ENCODE measurements around the gene DMRTC2.

Gene DMRTC2

DNA sequence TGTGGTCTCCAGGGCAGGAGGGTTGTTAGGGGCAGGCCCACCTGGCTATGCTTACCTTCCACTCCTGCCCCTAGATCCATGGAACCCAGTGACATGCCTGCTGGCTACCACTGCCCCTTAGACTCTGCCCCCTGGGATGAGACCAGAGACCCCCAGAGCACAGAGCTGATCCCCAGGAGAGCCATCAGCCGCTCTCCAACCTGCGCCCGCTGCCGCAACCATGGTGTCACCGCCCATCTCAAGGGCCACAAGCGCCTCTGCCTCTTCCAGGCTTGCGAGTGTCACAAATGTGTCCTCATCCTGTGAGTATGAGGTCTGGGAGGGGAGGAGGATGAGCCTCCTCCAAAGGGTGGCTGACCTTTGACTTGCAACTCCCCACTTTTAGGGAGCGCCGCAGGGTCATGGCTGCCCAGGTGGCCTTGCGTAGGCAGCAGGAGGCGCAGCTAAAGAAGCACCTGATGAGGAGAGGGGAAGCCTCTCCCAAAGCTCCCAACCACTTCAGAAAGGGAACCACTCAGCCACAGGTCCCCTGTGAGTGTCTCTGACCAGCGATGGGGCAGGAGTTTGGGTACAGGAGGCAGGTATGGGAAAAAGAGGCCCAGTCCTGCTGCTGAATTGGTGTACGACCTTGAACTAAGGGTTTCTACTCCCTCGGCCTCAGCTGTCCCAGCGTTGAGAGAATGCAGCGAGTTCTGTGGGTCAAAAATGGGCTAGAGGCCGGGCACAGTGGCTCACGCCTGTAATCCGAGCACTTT, 2.7 kb downstream of the DMRTC2 start:
- no peak for DNase-seq

DNA sequence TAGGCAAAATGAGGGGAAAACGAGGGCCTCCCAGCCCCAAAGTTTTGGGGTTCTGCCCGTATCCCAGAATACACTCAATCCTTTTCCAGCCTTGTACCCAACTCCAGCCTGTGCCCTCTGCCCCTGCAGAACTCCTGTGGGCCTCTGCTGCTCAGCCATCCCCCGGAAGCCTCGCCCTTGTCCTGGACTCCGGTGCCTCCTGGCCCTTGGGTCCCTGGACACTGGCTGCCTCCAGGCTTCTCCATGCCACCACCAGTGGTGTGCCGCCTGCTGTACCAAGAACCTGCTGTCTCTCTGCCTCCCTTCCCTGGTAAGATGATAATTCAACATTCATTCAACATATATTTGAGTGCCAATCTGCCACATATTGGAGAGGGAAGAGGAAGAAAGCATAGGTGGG, 3.8 kb downstream of the DMRTC2 start:
- DNase-seq: no peak

DNA sequence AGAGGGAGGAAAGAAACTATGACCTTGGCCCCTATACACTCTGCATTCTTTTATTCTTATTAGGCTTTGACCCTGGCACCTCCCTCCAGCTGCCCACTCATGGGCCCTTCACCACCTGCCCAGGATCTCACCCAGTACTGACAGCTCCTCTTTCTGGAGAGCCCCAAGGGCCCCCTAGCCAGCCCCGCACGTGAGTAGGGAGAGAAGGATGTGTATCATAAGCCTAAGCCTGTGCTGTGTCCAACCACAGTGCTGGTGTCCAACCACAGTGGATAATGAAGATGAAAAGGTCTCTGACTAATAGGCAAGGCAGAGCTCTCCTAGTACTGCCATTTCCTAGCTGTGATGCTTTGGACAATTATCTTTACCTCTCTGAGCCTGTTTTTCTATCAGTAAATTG, 4.2 kb downstream of the DMRTC2 start:
- DNase-seq: no peak

DNA sequence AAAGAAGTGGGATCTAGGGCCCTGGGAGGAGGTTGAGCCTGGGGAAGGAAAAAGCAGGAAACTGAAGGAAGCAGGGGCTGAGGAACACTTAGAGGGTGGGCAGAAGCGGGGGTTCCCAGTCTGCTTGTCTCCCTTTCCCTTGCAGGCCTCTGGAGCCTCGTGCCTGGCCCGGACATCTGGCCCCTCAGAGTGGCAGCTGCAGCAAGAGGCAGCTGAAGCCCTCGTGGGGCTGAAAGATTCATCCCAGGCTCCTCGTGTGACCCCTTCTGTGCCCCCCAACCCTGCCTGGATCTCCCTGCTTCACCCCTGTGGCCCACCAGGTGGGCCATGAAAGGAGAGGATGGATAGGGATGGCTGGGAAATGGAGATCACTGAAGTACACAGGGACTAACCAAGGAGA, 5.5 kb downstream of the DMRTC2 start:
- no peak for DNase-seq

DNA sequence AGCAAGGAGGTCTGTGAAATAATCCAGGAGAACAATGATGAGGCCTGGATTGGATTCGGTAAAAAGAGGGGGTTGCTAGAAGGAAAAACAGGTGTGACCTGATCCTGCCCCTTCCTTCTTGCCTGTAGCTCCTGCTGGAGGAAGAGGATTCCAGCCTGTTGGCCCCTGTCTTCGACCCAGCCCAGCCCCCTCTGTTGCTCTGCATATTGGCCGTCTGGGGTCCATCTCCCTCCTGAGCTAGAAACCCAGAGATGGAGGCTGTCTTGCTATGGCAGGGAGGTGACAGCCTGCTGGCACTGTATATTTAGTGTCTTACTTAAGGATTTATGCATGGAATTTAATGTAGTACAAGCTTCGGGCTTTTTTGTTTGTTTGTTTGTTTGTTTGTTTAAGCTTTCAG, 6.6 kb downstream of the DMRTC2 start:
- no peak for DNase-seq

DNA sequence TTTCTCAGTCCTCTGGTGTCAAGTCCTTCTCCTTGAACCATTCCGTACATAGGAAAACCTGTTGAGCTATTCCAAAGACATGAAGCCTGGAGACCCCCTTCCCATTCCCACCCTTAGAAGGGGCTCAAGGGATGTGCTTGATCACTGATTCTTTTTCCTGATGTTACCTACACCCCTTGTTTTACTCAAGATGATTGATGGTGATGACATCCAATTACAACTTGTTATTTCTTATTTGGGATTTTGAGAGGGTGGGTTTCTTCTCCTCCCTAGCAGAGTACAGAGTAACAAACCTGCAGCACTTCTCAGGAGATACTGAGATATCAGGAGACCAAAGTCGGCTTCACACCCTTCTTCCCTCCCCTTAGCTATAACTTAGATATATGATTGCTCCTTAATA, 8.5 kb downstream of the DMRTC2 start:
- DNase-seq: no peak

DNA sequence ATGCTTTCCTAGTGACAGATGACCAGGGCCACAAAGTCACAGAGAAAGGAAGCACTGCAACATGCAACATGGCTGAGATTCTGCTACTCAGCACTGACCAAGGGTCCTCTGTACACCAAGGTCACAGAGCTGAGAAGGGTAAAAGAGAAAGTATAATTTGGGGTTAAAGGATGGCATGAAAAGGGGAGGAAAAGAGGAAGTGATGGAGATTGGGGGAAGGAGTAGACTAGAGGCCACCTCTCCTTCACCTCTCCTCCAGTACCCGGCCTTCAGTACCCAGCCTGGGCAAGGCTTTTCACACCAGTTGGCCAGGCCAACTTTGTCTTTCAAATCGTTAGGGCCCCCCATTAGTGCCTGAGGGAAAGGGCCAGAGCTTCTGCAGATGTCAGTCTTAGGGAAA, 8.9 kb downstream of the DMRTC2 start:
- DNase-seq: no peak

DNA sequence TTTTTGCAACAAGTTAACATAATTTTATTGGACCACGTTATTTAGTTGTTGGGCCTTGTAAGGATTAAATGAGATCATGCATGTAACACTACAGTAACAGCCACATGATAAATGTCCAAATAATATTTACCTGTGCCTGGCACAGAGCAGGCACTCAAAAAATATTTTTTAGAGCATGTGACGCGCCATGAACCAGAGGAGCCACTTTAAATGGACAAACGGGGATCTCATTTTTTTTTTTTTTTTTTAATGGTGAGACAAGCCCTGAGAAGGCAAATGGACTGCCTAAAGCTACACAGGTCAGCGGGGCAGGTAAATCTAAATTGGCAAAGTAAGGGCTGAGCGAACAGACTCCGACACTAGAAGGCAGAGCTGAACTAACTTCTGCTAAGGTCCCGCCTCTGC, 14.4 kb downstream of the DMRTC2 start:
- DNase-seq: no peak

DNA sequence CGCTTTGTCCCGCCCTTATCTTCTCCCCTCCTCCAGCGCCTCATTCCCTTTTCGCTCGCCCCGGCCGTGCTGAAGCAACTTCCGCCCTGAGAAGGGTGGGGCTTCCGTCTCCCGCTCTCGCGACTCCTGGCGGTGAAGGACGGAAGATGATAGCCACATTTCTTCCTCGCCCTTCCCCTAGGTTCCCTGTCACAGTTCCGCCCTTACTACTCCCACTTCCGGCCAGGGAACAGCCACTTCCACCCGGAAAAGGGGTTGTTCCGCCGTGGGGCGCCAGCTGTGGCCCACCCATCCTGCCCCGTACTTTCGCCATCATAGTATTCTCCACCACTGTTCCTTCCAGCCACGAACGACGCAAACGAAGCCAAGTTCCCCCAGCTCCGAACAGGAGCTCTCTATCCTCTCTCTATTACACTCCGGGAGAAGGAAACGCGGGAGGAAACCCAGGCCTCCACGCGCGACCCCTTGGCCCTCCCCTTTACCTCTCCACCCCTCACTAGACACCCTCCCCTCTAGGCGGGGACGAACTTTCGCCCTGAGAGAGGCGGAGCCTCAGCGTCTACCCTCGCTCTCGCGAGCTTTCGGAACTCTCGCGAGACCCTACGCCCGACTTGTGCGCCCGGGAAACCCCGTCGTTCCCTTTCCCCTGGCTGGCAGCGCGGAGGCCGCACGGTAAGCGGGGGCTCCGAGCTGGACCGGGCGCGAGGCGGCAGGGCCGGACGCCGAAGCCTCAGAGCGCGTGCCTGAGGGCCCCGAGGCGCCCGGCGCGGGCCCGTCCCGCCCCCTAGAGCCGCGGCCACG, 15.0 kb downstream of the DMRTC2 start, which contains the start of gene RPS19:
Gene RPS19, plus strand, starts transcription at position 638 of the 801 bp plus-strand sequence. CDS start 520 bp downstream, outside the sequence.
- DNase-seq: peak; percentile 98

DNA sequence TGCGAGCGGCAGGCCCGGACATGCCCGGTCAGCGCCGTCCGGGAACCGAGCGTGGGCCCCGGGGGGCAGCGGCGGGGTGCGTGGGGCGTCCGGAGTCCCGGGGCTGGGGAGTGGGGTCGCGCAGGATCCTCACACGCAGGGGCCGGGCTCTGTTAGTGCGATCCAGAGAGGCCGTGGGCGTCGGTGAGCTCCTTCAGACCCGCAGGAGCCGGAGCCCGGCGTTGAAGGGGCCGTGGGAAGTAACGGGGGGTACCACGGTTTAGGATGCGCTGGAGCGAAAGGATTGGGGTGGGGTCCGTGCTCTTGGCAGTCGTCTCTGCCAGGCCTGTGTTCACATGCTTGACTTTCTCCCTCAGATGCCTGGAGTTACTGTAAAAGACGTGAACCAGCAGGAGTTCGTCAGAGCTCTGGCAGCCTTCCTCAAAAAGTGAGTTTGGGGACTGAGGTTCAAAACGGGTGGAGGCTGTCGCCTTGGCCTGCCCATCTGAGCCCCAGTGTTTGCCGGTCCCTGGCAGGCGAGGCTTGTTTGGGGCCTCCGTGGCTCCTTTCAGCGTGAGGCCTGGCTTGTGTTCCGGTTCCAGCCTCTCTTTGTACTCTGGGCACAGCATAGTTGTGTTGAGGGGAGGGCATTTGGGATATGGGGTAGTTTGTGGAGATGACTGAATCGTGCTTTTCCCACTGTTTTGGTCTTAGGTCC, 15.7 kb downstream of the DMRTC2 start:
- DNase-seq: no peak

DNA sequence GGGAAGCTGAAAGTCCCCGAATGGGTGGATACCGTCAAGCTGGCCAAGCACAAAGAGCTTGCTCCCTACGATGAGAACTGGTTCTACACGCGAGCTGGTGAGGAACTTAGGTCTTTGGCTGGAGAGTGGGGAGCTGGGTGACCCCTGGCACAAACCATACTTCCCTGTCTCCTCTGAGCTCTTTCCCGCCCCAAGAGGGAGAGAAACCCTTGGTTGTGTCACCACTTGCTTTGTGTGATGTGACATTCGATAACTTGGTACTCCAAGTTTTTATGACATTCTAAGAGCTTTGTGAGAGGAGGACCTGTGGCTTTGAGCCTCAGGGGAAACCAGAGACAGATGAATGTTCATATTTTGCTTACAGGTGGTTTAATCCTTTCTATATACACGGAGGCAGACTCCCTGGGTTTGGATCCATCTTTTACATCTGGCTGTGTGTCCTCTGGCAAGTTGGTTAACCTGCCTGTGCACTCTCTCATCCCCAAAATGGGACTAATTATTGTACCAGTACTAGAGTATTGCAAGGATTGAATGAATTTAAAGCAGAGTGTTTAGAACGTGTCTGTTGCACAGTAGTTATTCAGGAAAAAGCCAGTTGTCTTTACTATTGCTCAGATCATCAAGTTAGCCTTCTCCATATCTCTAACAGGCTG, 16.4 kb downstream of the DMRTC2 start:
- DNase-seq: no peak

DNA sequence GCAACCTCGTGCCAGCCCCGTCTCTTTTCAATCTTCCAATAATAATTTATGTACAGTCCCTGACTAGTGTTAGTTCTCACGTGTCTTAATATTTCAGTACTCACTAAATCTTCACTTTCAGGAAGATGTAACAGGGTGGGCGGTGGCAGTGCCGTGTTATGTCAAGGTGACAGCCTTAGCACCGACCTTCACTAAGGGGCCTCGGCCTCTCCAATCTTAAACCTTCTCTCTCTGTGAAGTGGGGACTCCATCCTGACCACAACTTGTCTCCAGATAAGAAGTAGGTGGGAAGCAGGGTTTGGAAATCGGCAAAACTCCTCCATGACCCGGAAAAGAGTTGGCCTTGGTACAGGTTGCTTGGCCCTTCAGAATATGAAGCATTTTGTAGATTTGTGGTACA, 17.0 kb downstream of the DMRTC2 start:
- DNase-seq: no peak

DNA sequence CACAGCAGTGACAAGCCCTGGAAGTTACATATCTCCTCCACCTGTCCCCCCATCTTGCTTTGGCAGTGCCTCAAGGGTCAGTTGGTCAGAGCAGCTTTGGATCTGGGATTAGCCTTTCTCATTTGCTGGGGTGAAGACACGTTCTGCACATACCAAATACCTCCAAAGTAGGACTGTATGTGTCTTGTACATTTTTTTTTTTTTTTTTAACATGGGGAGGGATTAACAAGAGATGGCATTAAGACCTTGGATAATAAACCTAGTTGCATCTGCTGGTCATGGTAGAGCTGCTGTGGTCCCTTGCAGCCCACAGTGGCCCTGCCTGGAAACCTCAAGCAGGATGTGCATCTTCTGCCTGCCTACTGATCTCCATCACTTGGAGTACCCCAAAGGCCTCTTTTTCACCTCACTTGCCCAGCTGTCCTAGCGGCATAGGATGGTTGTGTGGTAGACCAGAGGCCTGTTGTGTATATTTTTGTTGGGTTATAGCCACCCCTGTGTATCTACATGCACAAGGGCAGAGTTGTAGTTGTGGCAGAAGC, 17.7 kb downstream of the DMRTC2 start:
- no peak for DNase-seq

DNA sequence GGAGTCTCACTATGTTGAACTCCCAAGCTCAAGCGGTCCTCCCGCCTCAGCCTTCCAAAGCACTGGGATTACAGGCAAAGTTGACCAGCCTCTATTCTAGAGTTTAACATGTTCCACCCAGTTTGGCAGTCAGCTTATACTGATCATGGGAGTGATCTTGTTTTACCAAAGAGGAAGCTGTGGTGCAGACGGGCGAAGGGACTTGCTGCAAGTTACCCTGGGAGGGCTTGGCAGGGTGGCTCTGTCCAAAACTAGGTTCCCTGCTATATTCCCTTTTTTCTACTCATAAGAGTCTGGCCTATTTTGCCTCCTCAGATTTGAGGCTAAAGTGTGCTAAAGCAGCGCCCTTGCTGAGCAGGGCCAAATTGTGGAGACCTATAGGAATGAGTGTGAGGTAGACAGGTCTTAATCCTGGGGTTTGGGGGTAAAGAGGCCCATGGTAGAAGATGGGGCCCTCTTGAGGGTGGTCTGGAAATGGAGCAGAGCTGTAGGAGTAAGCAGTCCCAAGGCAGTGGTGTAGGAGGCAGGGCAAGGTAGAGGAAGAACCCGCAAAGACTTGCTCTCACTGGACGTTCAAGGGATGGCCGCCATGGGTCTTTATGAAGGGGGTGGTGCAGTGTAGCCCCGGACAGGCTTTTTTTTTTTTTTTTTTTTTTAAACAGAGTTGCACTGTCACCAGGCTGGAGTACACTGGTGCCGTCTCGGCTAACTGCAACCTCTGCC, 18.5 kb downstream of the DMRTC2 start:
- DNase-seq: no peak

DNA sequence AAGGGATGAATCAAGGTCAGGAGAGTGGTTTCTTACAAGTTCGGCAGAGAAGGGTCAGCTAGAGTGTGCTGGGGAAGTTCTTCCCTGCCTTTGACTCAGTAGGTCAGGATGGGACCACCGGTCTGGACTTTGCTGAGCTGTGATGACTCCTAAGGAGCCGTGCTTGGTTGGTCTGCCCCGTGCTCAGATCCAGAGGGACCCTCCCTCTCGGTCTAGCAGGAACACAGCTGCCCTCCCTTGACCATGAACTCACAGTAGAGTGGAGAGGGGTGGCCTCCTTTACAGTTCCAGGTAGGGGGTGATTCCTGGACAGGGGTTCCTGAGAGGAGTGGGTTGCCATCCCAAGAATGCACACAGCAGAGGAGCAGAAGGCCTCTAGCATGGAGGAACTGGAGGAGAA, 19.5 kb downstream of the DMRTC2 start:
- DNase-seq: no peak

DNA sequence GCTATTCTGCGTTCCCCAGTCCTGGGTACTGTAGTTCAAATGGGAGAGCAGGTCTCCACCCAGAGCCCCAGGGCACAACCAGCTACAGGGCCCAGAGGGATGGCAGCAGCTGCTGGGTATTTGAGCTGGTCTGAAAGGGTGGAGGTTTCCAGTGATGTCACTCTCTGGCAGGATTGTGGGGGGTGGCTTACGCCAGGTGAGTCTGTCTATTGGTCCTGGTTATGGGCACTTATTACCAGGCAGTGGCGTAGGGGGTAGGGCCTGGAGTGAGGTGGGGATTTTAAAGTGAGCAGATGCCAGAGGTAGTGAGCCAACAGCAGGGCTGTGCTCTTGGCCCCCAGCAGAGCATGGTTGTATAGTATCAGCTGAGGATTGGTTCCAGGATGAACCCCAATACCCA, 21.4 kb downstream of the DMRTC2 start:
- DNase-seq: no peak

DNA sequence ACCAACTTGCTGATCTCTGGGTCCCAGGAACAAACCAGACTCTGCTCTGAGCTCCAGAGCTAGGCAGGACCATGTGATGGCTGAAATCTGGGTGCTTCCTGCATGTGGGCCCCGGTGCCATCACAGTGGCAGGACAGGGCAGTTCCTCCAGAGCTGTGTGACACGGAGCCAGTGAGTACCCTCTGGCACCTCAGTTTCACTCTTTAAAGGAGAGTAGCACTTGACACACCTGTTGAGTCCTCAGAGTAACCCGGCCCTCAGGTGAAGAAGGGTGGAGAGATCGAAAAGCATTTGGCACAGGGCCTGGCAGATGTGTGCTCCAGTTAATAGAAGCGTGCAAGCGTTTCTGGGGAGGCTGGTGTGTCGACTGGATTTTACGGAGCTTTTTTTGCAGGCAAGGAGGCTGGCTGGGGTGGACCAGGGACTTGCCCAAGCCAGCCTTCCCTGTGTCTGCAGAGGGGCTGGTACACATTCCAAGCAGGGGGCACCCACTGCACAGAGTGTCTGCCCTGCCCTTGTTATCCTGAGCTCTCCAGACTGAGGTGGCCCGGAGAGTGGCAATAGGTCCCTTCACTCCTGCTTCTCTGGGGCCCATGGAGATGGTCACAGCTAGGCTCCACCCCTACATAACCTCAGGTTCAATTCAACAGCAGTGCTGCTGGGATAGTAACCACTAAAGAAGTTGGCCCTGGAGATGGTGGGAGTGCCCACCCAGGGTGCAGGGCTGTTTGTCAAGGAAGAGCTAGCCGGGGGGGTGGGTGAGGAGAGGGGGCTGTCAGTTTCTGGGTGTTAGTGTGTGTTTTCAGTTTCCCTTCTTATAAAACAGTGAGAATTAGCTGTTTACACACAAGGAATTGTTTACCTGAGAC, 23.5 kb downstream of the DMRTC2 start:
- no peak for DNase-seq

DNA sequence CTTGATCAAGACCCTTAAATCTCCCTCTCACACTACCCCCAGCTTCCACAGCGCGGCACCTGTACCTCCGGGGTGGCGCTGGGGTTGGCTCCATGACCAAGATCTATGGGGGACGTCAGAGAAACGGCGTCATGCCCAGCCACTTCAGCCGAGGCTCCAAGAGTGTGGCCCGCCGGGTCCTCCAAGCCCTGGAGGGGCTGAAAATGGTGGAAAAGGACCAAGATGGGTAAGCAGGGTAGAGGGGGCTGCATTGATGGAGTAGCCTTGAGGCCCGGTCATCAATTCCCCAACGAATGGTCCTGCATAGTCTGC, 24.1 kb downstream of the DMRTC2 start:
- no peak for DNase-seq

DNA sequence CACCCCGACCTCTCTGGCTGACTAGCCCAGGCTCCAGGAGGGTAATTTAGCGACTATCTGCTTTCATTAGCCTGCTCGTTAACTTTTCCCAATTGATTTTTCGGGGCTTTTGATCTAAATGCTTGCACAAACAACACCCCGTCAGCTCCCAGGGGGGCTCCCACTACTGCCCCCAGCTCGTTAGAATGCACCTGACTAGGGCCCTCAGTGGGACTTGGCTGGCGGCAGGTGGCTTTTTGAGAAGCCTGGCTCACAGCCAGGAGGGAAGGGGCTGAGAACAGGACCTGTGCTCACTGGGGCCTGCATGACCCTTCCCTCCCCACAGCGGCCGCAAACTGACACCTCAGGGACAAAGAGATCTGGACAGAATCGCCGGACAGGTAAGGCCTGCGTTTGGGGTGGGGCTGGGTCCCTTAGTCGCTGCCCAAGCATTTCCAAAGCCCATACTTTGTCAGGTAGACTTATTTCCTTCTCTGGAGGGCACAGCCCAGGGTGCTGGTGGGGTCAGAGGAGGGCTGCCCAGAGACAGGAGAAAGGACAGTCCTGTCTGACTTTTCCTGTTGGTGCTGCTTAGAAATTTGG, 24.6 kb downstream of the DMRTC2 start:
- no peak for DNase-seq

DNA sequence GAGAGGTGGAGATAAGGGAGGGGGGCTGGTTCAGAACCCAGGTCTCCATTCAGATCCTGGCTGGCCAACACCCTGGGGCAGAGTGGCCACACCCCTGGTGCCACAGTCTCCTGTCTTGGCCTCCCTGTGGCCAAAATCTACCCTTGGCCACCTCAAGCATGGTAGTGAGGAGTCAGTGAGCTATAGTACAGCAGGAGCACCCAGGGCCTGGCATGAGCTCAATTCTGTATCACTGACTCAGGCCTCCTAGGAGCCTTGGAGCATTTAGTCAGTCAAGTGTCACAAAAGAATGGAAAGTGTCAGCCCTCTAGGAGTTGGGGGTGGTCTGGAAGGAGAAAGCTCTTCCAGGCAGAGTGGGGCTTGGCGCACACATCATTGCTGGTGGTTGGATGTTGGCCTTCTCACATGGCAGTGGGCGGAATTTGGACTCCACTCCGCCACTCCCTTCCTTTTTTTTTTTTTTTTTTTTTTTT, 25.6 kb downstream of the DMRTC2 start:
- no peak for DNase-seq
